ENCODE results near the gene CDC45.

DNA sequence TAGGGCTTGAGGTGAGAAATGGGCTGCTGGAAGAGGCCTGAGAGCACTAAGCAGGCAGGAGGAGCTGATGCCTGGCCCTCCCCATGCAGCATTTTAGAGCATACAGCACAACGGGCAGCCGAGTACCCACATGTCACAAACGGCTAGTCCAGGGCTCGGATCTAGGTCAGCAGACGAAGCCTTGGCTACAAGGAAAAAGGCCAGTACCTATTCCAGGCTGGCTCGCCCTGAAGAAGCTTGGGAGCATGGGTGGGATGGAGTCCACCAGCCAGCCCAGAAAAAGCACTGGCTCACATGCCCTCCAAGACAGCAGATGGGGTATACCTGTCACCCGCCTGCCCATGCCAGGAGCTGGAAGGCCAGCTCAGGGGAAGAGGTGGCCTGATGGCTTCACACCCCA is 10.3 kb upstream of the CDC45 start:
- TF ChIP-seq CTCF (IDR thresholded peaks at IDR 0.05): no peak
- no peak for TF ChIP-seq POLR2A (IDR thresholded peaks at IDR 0.05)

Data from testis (tissue), 2 donors.